CD14-positive monocyte (primary cell): ENCODE measurements around the gene DYSF. TPM values are rescaled to one million over a fixed set of nuclear protein-coding genes. Genes with fewer than 3 reads are reported as not detected.
A peak's percentile ranks its signal among the peaks of the same experiment; 100 is the strongest.

Source experiments
- DNase-seq, 3 donors: peaks; one replicate each; pipeline ENCODE4 v3.0.0-alpha.2; 2011 to 2022
- H2AFZ ChIP-seq: 2 replicates; pipeline ENCODE4 v1.6.0; 2012; ENCODE audit warnings: mild to moderate bottlenecking, low read depth, low read length, inconsistent platforms; ENCODE audit not compliant: insufficient read depth, poor library complexity, severe bottlenecking
- H3K27ac ChIP-seq, 2 donors: 1 replicate in 1 of 2; 2 replicates in 1 of 2; pipeline ENCODE4 v1.5.1; 2012 to 2013; ENCODE audit warnings: low read length in 2 of 2, control low read depth in 1 of 2, inconsistent platforms in 1 of 2, low read depth in 1 of 2, mild to moderate bottlenecking in 1 of 2
- H3K27me3 ChIP-seq, 2 donors: one replicate each; pipeline versions ENCODE4 v1.6.0 to v1.6.1; 2011 to 2013; ENCODE audit warnings: low read length in 2 of 2; ENCODE audit not compliant: control insufficient read depth in 2 of 2, insufficient read depth in 2 of 2
- H3K36me3 ChIP-seq, 2 donors: replicated peaks in 1 of 2; 1 replicate in 1 of 2; 2 replicates in 1 of 2; pipeline versions ENCODE4 v1.5.1 to v1.6.1; 2012 to 2013; ENCODE audit warnings: low read length in 2 of 2, control low read depth in 1 of 2, inconsistent platforms in 1 of 2, mild to moderate bottlenecking in 1 of 2; ENCODE audit not compliant: insufficient read depth in 2 of 2, control insufficient read depth in 1 of 2
- H3K4me1 ChIP-seq, 2 donors: 1 replicate in 1 of 2; 2 replicates in 1 of 2; pipeline versions ENCODE4 v1.5.1 to v1.6.1; 2012 to 2013; ENCODE audit warnings: low read length in 2 of 2, control low read depth in 1 of 2, inconsistent platforms in 1 of 2, mild to moderate bottlenecking in 1 of 2, moderate library complexity in 1 of 2; ENCODE audit not compliant: insufficient read depth in 2 of 2, control insufficient read depth in 1 of 2
- H3K4me2 ChIP-seq: replicated peaks from 2 replicates; pipeline ENCODE3; 2012; ENCODE audit warnings: low read length, moderate library complexity, mild to moderate bottlenecking; ENCODE audit not compliant: poor library complexity, severe bottlenecking; ENCODE audit errors: extremely low read depth
- H3K4me3 ChIP-seq, 3 experiments: fragments of 200-600 bp in 1 of 3; sonication (generic) in 1 of 3; replicated peaks in 1 of 3; 1 replicate in 2 of 3; 2 replicates in 1 of 3; pipeline ENCODE4 v1.5.1; 2011 to 2013; ENCODE audit warnings: low read length in 3 of 3, mild to moderate bottlenecking in 3 of 3, control low read depth in 2 of 3, low read depth in 2 of 3, inconsistent platforms in 1 of 3, moderate library complexity in 1 of 3
- H3K79me2 ChIP-seq: 2 replicates; pipeline ENCODE4 v1.6.0; 2012; ENCODE audit warnings: mild to moderate bottlenecking, control low read depth, inconsistent platforms, low read length, moderate library complexity; ENCODE audit not compliant: insufficient read depth
- H3K9ac ChIP-seq: 2 replicates; pipeline ENCODE4 v1.6.0; 2017; ENCODE audit warnings: low read length, mild to moderate bottlenecking; ENCODE audit not compliant: insufficient read depth, poor library complexity, severe bottlenecking
- H3K9me3 ChIP-seq, 2 donors: replicated peaks in 1 of 2; 1 replicate in 1 of 2; 2 replicates in 1 of 2; pipeline versions ENCODE4 v1.5.1 to v1.6.1; 2012 to 2013; ENCODE audit warnings: low read length in 2 of 2, control low read depth in 1 of 2; ENCODE audit not compliant: control insufficient read depth in 1 of 2, insufficient read depth in 1 of 2
- H4K20me1 ChIP-seq: 2 replicates; pipeline ENCODE4 v1.6.0; 2012; ENCODE audit warnings: mild to moderate bottlenecking, low read length, control low read depth, moderate library complexity; ENCODE audit not compliant: insufficient read depth
- H3K27ac Mint-ChIP-seq, 7 donors: one replicate each; pipeline ENCODE4 v1.8.0; 2020; ENCODE audit warnings: mild to moderate bottlenecking in 7 of 7, mixed read lengths in 7 of 7, moderate library complexity in 6 of 7, inconsistent platforms in 2 of 7
- H3K27me3 Mint-ChIP-seq, 3 donors: one replicate each; pipeline ENCODE4 v1.8.0; 2021 to 2022; ENCODE audit warnings: low read depth in 3 of 3, mild to moderate bottlenecking in 3 of 3, mixed read lengths in 3 of 3, moderate library complexity in 3 of 3, inconsistent platforms in 1 of 3
- H3K36me3 Mint-ChIP-seq, 2 donors: one replicate each; pipeline ENCODE4 v1.8.0; 2020; ENCODE audit warnings: mixed read lengths in 2 of 2, inconsistent platforms in 1 of 2, mild to moderate bottlenecking in 1 of 2
- H3K4me1 Mint-ChIP-seq: one replicate; pipeline ENCODE4 v1.8.0; 2020; ENCODE audit warnings: mild to moderate bottlenecking, mixed read lengths
- H3K4me3 Mint-ChIP-seq, 2 donors: one replicate each; pipeline ENCODE4 v1.8.0; 2020; ENCODE audit warnings: mild to moderate bottlenecking in 2 of 2, mixed read lengths in 2 of 2, moderate library complexity in 1 of 2
- H3K9me3 Mint-ChIP-seq, 7 donors: one replicate each; pipeline ENCODE4 v1.8.0; 2020 to 2022; ENCODE audit warnings: mixed read lengths in 7 of 7, mild to moderate bottlenecking in 6 of 7, moderate library complexity in 6 of 7, inconsistent platforms in 2 of 7
- CTCF ChIP-seq: fragments of 200-600 bp; IDR thresholded peaks from one replicate; pipeline ENCODE4 v1.8.0; 2022; ENCODE audit warnings: antibody characterized with exemption, mild to moderate bottlenecking
- WGBS: methylation state at CpG from one replicate; pipeline ENCODE4 v1.1.5; 2013; ENCODE audit warnings: missing lambda C conversion rate; ENCODE audit not compliant: insufficient coverage; 5-methylcytosine and 5-hydroxymethylcytosine counted together
- intact Hi-C, 2 donors: fragments of 100-400 bp; cut with micrococcal nuclease; formaldehyde crosslinking; loops; one replicate each; pipeline versions ENCODE4 v1.15.0 to v1.15.1; 2023
- polyA plus RNA-seq, 3 donors: library from polyadenylated mRNA; depleted of rRNA in 1 of 3; unstranded in 2 of 3; stranded (reverse) in 1 of 3; fragments of 300-500 nt in 2 of 3; fragments of >200 nt in 1 of 3; fragmentation: Illumina TruSeq in 2 of 3; gene quantifications; 1 replicate in 2 of 3; 2 replicates in 1 of 3; pipeline ENCODE4 v1.2.3, GENCODE V29; 2012 to 2021

DYSF gene
- polyA plus RNA-seq, 3 donors: 16.1 to 72.5 (median 31.2) TPM

- H2AFZ ChIP-seq: no peak overlapping the region
- intact Hi-C loops: no loop called here
- H3K9me3 Mint-ChIP-seq: peaks cover 0 to 3% (median 0%) of the 10 kb centered on the region in 7 donors
- peak overlapping the region in 1 of 7 donors; percentile 31 for H3K27ac Mint-ChIP-seq
- no peaks in the 10 kb centered on the region for H3K4me1 ChIP-seq
- peaks cover 77 to 100% of the 10 kb centered on the region in 2 donors for H3K36me3 ChIP-seq
- no peak overlapping the region for H3K4me3 ChIP-seq
- no peaks in the 10 kb centered on the region for H3K27me3 ChIP-seq
- H3K4me1 Mint-ChIP-seq: no peaks in the 10 kb centered on the region
- H3K79me2 ChIP-seq: no peaks in the 10 kb centered on the region
- no peak overlapping the region for H3K9ac ChIP-seq
- DNase-seq: no peak
- no peaks in the 10 kb centered on the region for H3K9me3 ChIP-seq
- H3K27me3 Mint-ChIP-seq: peaks cover 3 to 4% (median 4%) of the 10 kb centered on the region in 3 donors
- no peak overlapping the region for H3K4me3 Mint-ChIP-seq
- TF ChIP-seq CTCF: no peak
- peaks cover 44% of the 10 kb centered on the region for H4K20me1 ChIP-seq
- WGBS: 100% methylated on average over 2 of the region's 8 CpGs
- no peak overlapping the region for H3K4me2 ChIP-seq
- H3K27ac ChIP-seq: no peak overlapping the region
- H3K36me3 Mint-ChIP-seq: peaks cover 87 to 100% of the 10 kb centered on the region in 2 donors
Observed at GRCh38 chr2:71521436-71521950, 68.1 kb downstream of the DYSF start.

GRCh38 chr2:71524476-71524875 is 71.1 kb downstream of the DYSF start:
- no peak overlapping the region for H3K27ac ChIP-seq
- intact Hi-C loops: no loop called here
- peaks cover 85 to 99% of the 10 kb centered on the region in 2 donors for H3K36me3 Mint-ChIP-seq
- H3K9ac ChIP-seq: no peak overlapping the region
- H3K27me3 ChIP-seq: no peaks in the 10 kb centered on the region
- 81% methylated on average over 5 of the region's 6 CpGs for WGBS
- H3K4me3 Mint-ChIP-seq: no peak overlapping the region
- H3K4me1 Mint-ChIP-seq: no peaks in the 10 kb centered on the region
- H4K20me1 ChIP-seq: peaks cover 51% of the 10 kb centered on the region
- H3K4me3 ChIP-seq: no peak overlapping the region
- no peak for TF ChIP-seq CTCF
- no peaks in the 10 kb centered on the region for H3K9me3 ChIP-seq
- H3K36me3 ChIP-seq: peaks cover 79 to 100% of the 10 kb centered on the region in 2 donors
- no peaks in the 10 kb centered on the region for H3K9me3 Mint-ChIP-seq
- no peak overlapping the region for H3K4me2 ChIP-seq
- H3K4me1 ChIP-seq: no peaks in the 10 kb centered on the region
- no peaks in the 10 kb centered on the region for H3K79me2 ChIP-seq
- no peak for DNase-seq
- H3K27me3 Mint-ChIP-seq: peaks cover 2 to 4% (median 3%) of the 10 kb centered on the region in 3 donors
- H2AFZ ChIP-seq: no peak overlapping the region
- peak overlapping the region in 1 of 7 donors; percentile 45 for H3K27ac Mint-ChIP-seq
